ENCODE data around the gene PRODH2. TPM values are rescaled to one million over a fixed set of nuclear protein-coding genes. Genes with fewer than 3 reads are reported as not detected.

PRODH2 gene
- total and polyA plus RNA-seq, 2 of the 13 experiments (the other 11 are each of a cell fraction or from before 2014, with no cell fraction given), result 86.7 to 118 TPM

GRCh38 chr19:35806597-35806996, 6.0 kb downstream of the PRODH2 start:
- no peak overlapping the region for H2AFZ ChIP-seq (ENCODE audit: low read length)
- no peaks in the 10 kb centered on the region for H3K9me3 ChIP-seq (ENCODE audit: low read length)
- no peak overlapping the region for H3K4me3 ChIP-seq (replicated peaks in 1 of 3; ENCODE audit: insufficient read depth in 1 of 3, low read depth in 2 of 3, low read length in 3 of 3)
- peaks cover 8% of the 10 kb centered on the region for H3K79me2 ChIP-seq (ENCODE audit: insufficient read depth, low read length)
- TF ChIP-seq, protein P1, sequence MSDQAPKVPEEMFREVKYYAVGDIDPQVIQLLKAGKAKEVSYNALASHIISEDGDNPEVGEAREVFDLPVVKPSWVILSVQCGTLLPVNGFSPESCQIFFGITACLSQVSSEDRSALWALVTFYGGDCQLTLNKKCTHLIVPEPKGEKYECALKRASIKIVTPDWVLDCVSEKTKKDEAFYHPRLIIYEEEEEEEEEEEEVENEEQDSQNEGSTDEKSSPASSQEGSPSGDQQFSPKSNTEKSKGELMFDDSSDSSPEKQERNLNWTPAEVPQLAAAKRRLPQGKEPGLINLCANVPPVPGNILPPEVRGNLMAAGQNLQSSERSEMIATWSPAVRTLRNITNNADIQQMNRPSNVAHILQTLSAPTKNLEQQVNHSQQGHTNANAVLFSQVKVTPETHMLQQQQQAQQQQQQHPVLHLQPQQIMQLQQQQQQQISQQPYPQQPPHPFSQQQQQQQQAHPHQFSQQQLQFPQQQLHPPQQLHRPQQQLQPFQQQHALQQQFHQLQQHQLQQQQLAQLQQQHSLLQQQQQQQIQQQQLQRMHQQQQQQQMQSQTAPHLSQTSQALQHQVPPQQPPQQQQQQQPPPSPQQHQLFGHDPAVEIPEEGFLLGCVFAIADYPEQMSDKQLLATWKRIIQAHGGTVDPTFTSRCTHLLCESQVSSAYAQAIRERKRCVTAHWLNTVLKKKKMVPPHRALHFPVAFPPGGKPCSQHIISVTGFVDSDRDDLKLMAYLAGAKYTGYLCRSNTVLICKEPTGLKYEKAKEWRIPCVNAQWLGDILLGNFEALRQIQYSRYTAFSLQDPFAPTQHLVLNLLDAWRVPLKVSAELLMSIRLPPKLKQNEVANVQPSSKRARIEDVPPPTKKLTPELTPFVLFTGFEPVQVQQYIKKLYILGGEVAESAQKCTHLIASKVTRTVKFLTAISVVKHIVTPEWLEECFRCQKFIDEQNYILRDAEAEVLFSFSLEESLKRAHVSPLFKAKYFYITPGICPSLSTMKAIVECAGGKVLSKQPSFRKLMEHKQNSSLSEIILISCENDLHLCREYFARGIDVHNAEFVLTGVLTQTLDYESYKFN (CRISPR knock-in tag; conservative IDR thresholded peaks at IDR 0.05), result no peak
- TF ChIP-seq KDM4B (CRISPR knock-in tag; IDR thresholded peaks at IDR 0.05), result no peak
- peak; percentile 63 for TF ChIP-seq AGO2 (optimal IDR thresholded peaks at IDR 0.05; ENCODE audit: low read depth, low read length)
- TF ChIP-seq RBFOX2 (IDR thresholded peaks at IDR 0.05; ENCODE audit: low read depth, low read length), result peak; percentile 44; the same call in 1 of the 2 replicates
- TF ChIP-seq FOSL2 (CRISPR knock-in tag; IDR thresholded peaks at IDR 0.05), result no peak
- TF ChIP-seq ZNF501 (CRISPR knock-in tag; IDR thresholded peaks at IDR 0.05), result 0 out of 2 replicates have a peak, but pooled peaks have one; percentile 19
- TF ChIP-seq, protein P2, sequence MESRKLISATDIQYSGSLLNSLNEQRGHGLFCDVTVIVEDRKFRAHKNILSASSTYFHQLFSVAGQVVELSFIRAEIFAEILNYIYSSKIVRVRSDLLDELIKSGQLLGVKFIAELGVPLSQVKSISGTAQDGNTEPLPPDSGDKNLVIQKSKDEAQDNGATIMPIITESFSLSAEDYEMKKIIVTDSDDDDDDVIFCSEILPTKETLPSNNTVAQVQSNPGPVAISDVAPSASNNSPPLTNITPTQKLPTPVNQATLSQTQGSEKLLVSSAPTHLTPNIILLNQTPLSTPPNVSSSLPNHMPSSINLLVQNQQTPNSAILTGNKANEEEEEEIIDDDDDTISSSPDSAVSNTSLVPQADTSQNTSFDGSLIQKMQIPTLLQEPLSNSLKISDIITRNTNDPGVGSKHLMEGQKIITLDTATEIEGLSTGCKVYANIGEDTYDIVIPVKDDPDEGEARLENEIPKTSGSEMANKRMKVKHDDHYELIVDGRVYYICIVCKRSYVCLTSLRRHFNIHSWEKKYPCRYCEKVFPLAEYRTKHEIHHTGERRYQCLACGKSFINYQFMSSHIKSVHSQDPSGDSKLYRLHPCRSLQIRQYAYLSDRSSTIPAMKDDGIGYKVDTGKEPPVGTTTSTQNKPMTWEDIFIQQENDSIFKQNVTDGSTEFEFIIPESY (CRISPR knock-in tag; IDR thresholded peaks at IDR 0.05), result peak; percentile 95
- ChIA-PET POLR2A (no interaction called here), CTCF (ENCODE audit: low intra/inter-chr PET ratio, low total read pairs) (no interaction called here)
- H3K27ac ChIP-seq (ENCODE audit: extremely low read length, insufficient read depth, low read length), result no peak overlapping the region
- WGBS (ENCODE audit: low lambda C conversion rate), result 96% methylated on average over 7 of the region's 18 CpGs
- in situ Hi-C loops (cut with HindIII; ENCODE audit: extremely low pct_ligation_motif_present, low pct_unique_long_range_greater_than_20kb) (no loop called here), intact Hi-C loops (cut with micrococcal nuclease; ENCODE audit: unreplicated experiment) (no loop called here)
- peaks cover 21 to 31% of the 10 kb centered on the region in 2 experiments; a peak in 4 of 5 replicates for H3K36me3 ChIP-seq (replicated peaks in 1 of 2; ENCODE audit: control insufficient read depth in 1 of 2, insufficient read depth in 2 of 2, low read length in 2 of 2)
- peak; percentile 43 for ATAC-seq
- no peaks in the 10 kb centered on the region; a peak in 1 of 5 replicates for H3K27me3 ChIP-seq (ENCODE audit: control insufficient read depth in 1 of 2, insufficient read depth in 2 of 2, low read length in 2 of 2)
- H3K4me2 ChIP-seq (ENCODE audit: low read depth, low read length), result no peak overlapping the region
- no peaks in the 10 kb centered on the region for H4K20me1 ChIP-seq (ENCODE audit: insufficient read depth, low read length)
- BruUV-seq (replicated peaks), result no TSS peak
- no peak for FAIRE-seq
- no peak overlapping the region for H3K9ac ChIP-seq (ENCODE audit: insufficient read depth, low read depth, low read length)
- no peak for DNase-seq (ENCODE audit: low spot score)
- peaks cover 11% of the 10 kb centered on the region for H3K4me1 ChIP-seq (ENCODE audit: insufficient read depth, low read length)
